LoVo (cell line): ENCODE measurements around the gene GZMM.

Experiments used
- DNase-seq: peaks from one replicate; pipeline ENCODE4 v3.0.0-alpha.2; 2016; ENCODE audit warnings: low spot score

GZMM gene

GRCh38 chr19:535017-535835 lies 8.6 kb upstream of the GZMM start:
- DNase-seq, result peak; percentile 46

DNA sequence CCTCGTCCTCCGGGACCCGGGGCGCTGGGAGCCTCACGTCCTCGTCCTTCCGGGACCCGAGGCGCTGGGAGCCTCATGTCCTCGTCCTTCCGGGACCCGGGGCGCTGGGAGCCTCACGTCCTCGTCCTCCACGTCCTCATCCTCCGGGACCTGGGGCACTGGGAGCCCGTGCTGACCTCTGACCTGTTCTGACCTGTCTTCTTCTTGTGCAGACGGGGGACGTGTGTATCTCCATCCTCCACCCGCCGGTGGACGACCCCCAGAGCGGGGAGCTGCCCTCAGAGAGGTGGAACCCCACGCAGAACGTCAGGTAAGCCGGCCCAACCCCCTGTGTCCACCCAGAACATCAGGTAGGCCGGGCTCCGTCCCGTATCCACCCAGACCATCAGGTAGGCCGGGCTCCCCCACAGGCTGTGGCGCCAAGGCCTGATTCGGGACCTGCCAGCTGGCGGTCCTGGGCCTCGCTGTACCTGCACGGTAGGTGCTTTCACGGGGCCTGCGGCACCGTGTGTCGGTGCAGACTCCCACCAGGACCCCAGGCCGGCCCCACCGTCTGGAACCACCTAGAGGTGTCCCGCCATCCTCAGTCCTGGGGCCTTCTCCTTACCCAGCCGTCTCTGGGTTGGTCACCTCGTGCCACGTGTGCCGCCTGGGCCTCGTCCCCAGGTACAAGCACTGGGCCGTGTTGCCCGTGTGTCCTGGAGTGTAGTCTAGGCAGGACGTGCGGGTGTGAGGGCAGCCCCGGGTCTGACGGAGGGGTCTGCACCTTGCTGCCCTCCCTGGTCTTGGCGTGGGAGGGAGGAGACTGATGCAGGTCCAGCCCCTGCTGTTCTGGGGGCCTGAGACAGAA lies 7.6 kb upstream of the GZMM start:
- DNase-seq, result no peak

GRCh38 chr19:536881-537404 lies 6.9 kb upstream of the GZMM start:
- DNase-seq, result no peak

DNA sequence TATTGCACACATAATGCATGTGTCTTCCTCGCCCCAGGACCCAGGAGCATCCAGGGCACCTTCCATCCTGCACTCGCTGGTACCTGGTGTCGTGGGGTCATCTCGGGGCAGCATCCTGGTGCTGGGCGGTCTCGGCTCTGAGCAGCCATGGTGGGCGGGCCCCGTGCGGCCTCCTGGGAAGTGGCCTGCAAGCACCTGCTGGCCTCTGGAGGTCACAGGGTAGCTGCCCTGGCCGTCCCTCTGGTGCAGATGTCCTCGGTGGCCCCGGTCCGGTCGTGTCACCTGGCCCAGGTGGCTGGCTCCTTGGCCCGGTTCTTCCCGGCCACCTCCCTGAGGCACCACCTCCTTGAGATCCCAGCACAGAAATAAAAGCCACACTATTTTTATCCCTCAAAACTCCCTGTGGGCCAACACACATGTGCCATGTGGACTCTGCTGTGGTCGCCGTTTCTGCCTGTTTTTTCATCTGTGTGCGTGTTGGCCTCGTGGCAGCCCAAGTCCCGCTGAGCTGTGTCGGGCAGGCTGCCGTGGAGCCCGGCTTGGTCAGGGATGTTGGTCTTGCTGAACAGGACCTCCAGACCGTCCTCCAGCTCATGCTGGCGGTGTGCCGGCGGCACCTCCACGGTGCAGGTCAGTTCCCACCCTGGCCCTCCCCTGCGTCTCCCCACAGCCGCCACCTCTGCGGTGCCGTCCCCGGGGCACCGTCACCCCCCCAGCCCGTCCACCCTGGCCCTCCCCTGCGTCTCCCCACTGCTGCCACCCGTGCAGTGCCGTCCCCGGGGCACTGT lies 5.0 kb upstream of the GZMM start:
- DNase-seq, result no peak

- no peak for DNase-seq
Observed at GRCh38 chr19:539429-540030, 4.3 kb upstream of the GZMM start.

DNA sequence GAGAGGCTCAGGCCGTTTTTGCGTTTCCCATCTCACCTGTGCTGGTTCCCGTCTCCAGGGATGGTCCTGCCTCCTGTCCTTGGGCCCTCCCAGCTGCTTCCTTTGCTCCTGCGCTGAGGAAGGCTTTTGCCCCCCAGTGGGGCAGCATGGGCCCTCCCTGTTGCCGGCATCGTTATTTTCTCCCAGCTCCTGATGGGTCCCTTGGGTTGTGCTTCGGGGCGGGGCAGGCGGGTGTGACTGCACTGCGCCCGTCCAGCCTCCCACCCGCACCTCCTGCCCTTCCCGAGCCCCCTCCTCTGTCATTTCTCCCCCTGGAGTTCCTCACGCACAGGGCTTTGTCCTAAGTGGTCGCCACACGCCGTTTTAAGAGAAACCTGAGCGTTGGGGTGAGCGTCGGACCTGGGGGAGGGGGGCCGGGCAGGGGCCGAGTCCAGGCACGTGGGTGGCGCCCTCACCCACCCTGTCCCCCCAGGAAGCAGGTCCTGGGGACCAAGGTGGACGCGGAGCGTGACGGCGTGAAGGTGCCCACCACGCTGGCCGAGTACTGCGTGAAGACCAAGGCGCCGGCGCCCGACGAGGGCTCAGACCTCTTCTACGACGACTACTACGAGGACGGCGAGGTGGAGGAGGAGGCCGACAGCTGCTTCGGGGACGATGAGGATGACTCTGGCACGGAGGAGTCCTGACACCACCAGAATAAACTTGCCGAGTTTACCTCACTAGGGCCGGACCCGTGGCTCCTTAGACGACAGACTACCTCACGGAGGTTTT lies 2.8 kb upstream of the GZMM start:
- no peak for DNase-seq

GRCh38 chr19:541699-542098 lies 2.2 kb upstream of the GZMM start:
- no peak for DNase-seq

DNA sequence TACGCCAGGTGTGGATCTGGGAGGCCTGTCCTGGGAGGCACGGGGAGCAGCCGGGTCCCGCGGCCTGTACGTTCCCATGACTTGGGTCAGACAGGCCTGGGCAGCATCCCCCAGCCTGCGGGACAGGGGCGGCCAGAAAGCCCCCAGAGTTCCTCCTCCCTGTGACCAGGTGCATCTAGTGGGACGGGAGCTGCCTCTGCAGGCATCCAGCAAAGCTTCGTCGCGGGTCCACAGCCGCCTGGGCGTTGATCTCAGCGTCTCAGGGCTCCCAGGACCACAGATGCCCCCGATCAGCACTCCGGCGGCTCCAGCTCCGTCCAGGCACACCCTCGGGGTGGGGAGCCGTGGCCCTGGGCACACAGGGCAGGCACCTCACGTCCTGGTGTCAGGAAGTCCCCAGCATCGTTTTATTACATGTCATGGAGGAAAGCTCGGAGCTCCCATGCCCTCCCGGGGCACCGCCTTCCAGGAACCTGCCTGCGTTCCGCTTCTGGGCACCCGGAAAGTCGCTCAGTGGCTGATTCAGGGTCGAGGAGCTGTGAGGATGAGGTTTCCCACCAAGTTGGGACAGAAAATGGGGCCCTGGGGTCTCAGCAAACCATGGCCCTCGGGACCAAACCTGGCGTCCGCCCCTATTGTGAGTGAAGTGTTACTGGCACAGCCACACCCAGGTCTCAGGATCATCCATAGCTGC lies 1.5 kb upstream of the GZMM start:
- no peak for DNase-seq

DNA sequence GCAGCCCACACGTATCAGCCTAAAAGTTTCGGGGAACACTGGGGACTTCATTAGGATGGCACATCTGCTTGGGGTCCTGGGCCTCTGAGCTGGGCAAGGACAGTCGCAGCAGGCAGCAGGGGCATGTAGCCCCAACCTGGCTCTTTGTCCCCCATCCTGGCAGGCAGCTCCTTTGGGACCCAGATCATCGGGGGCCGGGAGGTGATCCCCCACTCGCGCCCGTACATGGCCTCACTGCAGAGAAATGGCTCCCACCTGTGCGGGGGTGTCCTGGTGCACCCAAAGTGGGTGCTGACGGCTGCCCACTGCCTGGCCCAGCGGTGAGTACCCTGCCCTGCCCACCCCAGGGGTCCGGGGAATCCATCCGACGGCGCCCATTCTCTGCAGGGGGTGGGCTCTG lies 3.3 kb downstream of the GZMM start:
- no peak for DNase-seq

DNA sequence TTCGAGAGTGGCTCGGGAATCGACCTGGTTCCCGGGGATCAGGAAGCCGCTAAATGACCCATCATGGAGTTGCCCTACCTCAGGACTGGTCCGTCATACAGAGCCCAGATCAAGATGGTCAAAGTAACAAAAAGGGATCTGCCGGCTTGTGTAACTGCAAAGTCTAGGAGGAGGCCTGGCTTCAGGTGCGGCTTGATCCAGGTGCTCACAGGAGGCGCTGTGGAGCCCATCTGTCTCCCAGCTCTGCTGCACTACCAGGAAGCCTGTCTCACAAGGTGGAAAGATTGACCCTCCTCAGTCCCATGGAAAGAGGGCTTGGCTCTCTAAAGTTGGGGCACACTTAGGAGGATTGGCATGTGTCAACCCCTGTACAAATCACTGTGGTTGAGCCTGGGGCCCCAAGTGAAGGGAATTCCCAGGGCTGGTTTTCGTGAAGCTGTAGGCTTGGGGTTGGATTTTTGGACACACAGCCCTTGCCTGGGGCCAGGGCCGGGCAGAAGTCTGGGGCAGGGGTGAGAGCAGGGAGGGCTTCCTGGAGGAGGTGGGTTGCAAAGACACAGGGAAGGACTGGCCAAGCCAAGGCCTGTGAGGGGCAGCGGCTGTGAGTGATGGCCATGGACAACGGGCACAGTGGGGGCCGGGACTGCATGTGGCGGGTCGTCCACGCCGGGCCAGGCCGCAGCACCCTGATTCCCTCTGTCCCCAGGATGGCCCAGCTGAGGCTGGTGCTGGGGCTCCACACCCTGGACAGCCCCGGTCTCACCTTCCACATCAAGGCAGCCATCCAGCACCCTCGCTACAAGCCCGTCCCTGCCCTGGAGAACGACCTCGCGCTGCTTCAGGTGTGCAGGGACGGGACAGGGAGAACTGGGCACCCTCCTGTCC lies 4.2 kb downstream of the GZMM start:
- DNase-seq, result no peak

DNA sequence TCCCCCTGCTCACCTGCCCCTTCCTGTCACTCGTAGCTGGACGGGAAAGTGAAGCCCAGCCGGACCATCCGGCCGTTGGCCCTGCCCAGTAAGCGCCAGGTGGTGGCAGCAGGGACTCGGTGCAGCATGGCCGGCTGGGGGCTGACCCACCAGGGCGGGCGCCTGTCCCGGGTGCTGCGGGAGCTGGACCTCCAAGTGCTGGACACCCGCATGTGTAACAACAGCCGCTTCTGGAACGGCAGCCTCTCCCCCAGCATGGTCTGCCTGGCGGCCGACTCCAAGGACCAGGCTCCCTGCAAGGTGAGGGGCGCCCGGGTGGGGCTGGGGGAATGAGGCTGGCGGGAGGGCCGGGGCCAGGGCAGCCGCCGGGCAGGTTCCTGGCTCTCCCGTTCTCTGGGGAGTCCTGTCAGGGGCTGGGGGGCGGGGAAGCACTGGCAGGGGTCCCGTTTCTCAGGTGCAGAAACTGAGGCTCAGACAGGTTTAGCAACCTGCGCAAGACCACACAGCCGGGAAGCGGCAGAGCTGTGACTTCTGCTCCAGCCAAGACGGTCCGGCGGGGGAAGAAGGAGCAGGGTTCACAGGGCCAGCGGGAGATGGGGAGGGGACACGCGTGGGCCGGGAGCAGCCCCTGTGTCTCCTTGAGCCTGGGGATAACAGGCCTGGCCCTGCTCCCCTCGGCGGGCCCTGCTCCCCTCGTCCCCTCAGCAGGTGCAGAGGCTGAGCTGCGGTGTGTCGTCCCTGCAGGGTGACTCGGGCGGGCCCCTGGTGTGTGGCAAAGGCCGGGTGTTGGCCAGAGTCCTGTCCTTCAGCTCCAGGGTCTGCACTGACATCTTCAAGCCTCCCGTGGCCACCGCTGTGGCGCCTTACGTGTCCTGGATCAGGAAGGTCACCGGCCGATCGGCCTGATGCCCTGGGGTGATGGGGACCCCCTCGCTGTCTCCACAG lies 5.3 kb downstream of the GZMM start:
- no peak for DNase-seq

- no peak for DNase-seq
Observed at GRCh38 chr19:554817-555216, 11.0 kb downstream of the GZMM start.

- DNase-seq, result no peak
Observed at GRCh38 chr19:555474-555808, 11.6 kb downstream of the GZMM start.

GRCh38 chr19:556611-557382 lies 12.9 kb downstream of the GZMM start:
- DNase-seq, result no peak

DNA sequence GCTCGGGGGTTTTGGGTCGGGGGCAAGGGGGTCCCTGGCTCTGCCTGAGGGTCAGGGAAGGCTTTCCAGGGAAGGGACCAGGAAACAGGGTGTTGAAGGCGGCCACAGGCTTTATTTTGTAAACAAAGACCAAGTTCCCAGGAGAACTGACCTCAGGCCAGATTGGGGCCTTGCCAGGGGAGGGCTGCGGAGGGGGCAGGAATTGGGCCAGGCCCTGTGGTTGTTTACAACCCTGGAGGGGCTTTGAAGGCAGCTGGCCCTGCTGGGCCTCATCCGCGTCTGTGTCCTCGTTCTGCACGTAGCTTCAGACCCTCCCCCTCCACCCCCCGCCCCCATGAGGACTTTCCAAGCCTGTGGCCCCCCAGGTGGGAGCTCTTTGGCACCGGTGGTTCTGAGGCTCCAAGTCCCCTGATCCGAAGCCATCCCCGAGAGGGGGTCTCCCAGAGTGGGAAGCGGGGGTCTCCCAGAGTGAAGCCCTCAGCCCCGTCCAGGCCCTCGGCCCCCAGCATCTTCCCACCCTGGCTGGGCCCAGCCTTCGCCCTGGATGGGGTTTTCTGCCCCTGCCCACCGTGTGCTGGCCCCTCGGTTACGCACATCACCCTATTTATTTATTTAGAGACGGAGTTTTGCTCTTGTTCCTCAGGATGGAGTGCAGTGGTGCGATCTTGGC lies 15.1 kb downstream of the GZMM start:
- DNase-seq, result no peak

GRCh38 chr19:560121-560520 lies 16.3 kb downstream of the GZMM start:
- no peak for DNase-seq

DNA sequence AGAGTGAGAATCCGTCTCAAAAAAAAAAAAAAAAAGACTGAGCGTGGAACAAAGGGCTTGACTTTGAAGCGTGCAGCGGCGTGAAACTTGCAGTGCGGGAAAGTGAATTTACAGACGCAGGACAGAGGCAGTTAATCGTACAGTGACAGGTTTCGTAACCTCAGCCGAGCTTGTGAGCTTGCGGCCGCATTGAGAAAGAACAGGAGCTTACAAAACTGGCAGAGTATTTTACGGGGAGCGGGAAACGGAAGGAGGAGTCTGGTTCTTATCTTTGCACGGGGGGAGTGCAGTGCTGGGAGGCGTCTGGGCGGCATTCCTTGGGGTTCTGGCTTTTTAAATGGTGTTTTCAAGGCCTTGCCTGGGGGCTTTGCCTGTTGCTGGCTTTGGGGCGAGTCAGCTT lies 22.6 kb downstream of the GZMM start:
- DNase-seq, result no peak
